ENCODE results near the gene HPS4.

DNA sequence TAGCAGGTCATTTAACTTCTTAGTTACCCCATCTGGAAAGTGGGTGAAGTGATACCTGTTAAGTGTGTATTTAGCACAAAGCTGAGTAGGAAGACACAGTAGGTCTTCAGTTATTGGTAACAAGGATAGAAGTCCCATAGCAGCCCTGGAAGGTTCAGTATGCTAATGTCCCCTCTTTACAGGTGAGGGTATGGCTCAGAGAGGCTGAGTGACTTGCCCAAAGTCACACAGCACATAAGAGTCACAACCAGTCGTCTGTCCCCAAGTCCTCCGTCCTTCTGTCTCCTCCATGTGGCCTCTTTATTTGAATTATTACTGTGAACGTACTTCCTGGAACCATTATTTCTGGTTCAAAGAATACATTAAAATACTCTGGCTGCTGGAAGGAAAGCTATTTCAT, 44.0 kb downstream of the HPS4 start:
- TF ChIP-seq, protein P1, sequence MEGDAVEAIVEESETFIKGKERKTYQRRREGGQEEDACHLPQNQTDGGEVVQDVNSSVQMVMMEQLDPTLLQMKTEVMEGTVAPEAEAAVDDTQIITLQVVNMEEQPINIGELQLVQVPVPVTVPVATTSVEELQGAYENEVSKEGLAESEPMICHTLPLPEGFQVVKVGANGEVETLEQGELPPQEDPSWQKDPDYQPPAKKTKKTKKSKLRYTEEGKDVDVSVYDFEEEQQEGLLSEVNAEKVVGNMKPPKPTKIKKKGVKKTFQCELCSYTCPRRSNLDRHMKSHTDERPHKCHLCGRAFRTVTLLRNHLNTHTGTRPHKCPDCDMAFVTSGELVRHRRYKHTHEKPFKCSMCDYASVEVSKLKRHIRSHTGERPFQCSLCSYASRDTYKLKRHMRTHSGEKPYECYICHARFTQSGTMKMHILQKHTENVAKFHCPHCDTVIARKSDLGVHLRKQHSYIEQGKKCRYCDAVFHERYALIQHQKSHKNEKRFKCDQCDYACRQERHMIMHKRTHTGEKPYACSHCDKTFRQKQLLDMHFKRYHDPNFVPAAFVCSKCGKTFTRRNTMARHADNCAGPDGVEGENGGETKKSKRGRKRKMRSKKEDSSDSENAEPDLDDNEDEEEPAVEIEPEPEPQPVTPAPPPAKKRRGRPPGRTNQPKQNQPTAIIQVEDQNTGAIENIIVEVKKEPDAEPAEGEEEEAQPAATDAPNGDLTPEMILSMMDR (IDR thresholded peaks at IDR 0.05; ENCODE audit: low read depth, low read length, poor library complexity, severe bottlenecking): no peak
- no peak for TF ChIP-seq EZH2phosphoT487 (IDR thresholded peaks at IDR 0.05; ENCODE audit: borderline replicate concordance, low read length)
